IgD-negative memory B cell (primary cell): Measurements from ENCODE around the gene SLC23A2. TPM values are rescaled to one million over a fixed set of nuclear protein-coding genes. Genes with fewer than 3 reads are reported as not detected.
"Not testable (repeated sequence)": the region's sequence is repeated elsewhere in the genome, so short reads cannot be mapped to it uniquely, and the experiment has no call there.

Source experiments
- H3K27ac Mint-ChIP-seq, 3 donors: one replicate each; pipeline ENCODE4 v1.8.0; 2020 to 2022; ENCODE audit warnings: mild to moderate bottlenecking in 3 of 3, mixed read lengths in 3 of 3, moderate library complexity in 1 of 3
- H3K27me3 Mint-ChIP-seq: one replicate; pipeline ENCODE4 v1.8.0; 2021; ENCODE audit warnings: mixed read lengths
- H3K36me3 Mint-ChIP-seq: one replicate; pipeline ENCODE4 v1.8.0; 2020; ENCODE audit warnings: mild to moderate bottlenecking, mixed read lengths
- H3K4me1 Mint-ChIP-seq, 3 donors: one replicate each; pipeline ENCODE4 v1.8.0; 2020 to 2022; ENCODE audit warnings: mixed read lengths in 3 of 3, mild to moderate bottlenecking in 1 of 3
- H3K4me3 Mint-ChIP-seq, 4 donors: one replicate each; pipeline ENCODE4 v1.8.0; 2020 to 2022; ENCODE audit warnings: mild to moderate bottlenecking in 4 of 4, mixed read lengths in 4 of 4, moderate library complexity in 3 of 4
- H3K9me3 Mint-ChIP-seq, 3 donors: one replicate each; pipeline ENCODE4 v1.8.0; 2020 to 2021; ENCODE audit warnings: mixed read lengths in 3 of 3, mild to moderate bottlenecking in 1 of 3
- polyA plus RNA-seq: library from polyadenylated mRNA; unstranded; fragments of 300-500 nt; fragmentation: Illumina TruSeq; gene quantifications from one replicate; pipeline ENCODE4 v1.2.3, GENCODE V29; 2021

The SLC23A2 gene
- polyA plus RNA-seq, 1 donor from 2014 or later = 11.3 TPM

- Mint-ChIP-seq H3K27ac (peak overlapping the region in 1 of 3 donors; percentile 39), H3K9me3 (no peaks in the 10 kb centered on the region), H3K4me3 (no peak overlapping the region), H3K4me1 (peaks cover 2 to 5% (median 2%) of the 10 kb centered on the region in 3 donors), H3K27me3 (no peaks in the 10 kb centered on the region), H3K36me3 (peaks cover 10% of the 10 kb centered on the region)
Measured at GRCh38 chr20:4883051-4883450, 118.3 kb downstream of the SLC23A2 start.

- Mint-ChIP-seq H3K27ac (peak overlapping the region in 1 of 3 donors; percentile 81), H3K4me3 (no peak overlapping the region), H3K27me3 (no peaks in the 10 kb centered on the region), H3K9me3 (no peaks in the 10 kb centered on the region), H3K36me3 (peaks cover 10% of the 10 kb centered on the region), H3K4me1 (peaks cover under 1 to 5% (median under 1%) of the 10 kb centered on the region in 3 donors)
Measured at GRCh38 chr20:4881006-4881730, 120.1 kb downstream of the SLC23A2 start.

GRCh38 chr20:4880051-4880450 lies 121.3 kb downstream of the SLC23A2 start:
- Mint-ChIP-seq H3K27ac (peak overlapping the region in 1 of 3 donors; percentile 81), H3K27me3 (no peaks in the 10 kb centered on the region), H3K9me3 (no peaks in the 10 kb centered on the region), H3K4me1 (peaks cover 8 to 9% (median 8%) of the 10 kb centered on the region in 3 donors), H3K4me3 (no peak overlapping the region), H3K36me3 (peaks cover 10% of the 10 kb centered on the region)

- Mint-ChIP-seq H3K27ac (peak overlapping the region in 1 of 3 donors; percentile 69), H3K36me3 (peaks cover 13% of the 10 kb centered on the region)
- not testable (repeated sequence) for H3K4me3 Mint-ChIP-seq, H3K27me3 Mint-ChIP-seq, H3K4me1 Mint-ChIP-seq, H3K9me3 Mint-ChIP-seq
Measured at GRCh38 chr20:4878099-4878498, 123.2 kb downstream of the SLC23A2 start.

- H3K36me3 Mint-ChIP-seq = peaks cover 13% of the 10 kb centered on the region
- H3K27me3 Mint-ChIP-seq = no peaks in the 10 kb centered on the region
- no peak overlapping the region for H3K27ac Mint-ChIP-seq
- H3K9me3 Mint-ChIP-seq = no peaks in the 10 kb centered on the region
- H3K4me3 Mint-ChIP-seq = no peak overlapping the region
- H3K4me1 Mint-ChIP-seq = peaks cover 3 to 8% (median 8%) of the 10 kb centered on the region in 3 donors
Measured at GRCh38 chr20:4876731-4877130, 124.6 kb downstream of the SLC23A2 start.

- no peak overlapping the region for H3K4me3 Mint-ChIP-seq
Measured at GRCh38 chr20:4876301-4876700, 125.0 kb downstream of the SLC23A2 start.

GRCh38 chr20:4875578-4876067 lies 125.7 kb downstream of the SLC23A2 start:
- H3K36me3 Mint-ChIP-seq = peaks cover 11% of the 10 kb centered on the region
- peak overlapping the region in 2 of 4 donors; percentile 59 to 70 for H3K4me3 Mint-ChIP-seq
- no peaks in the 10 kb centered on the region for H3K9me3 Mint-ChIP-seq
- no peaks in the 10 kb centered on the region for H3K27me3 Mint-ChIP-seq
- peaks cover 3 to 10% (median 8%) of the 10 kb centered on the region in 3 donors for H3K4me1 Mint-ChIP-seq
- peak overlapping the region; percentile 64 to 87 (median 86) for H3K27ac Mint-ChIP-seq

More at GRCh38 chr20:4876301-4876700, 125.0 kb downstream of the SLC23A2 start:
- H3K36me3 Mint-ChIP-seq = peaks cover 11% of the 10 kb centered on the region
- peaks cover 3 to 8% (median 8%) of the 10 kb centered on the region in 3 donors for H3K4me1 Mint-ChIP-seq
- H3K27me3 Mint-ChIP-seq = no peaks in the 10 kb centered on the region
- H3K27ac Mint-ChIP-seq = peak overlapping the region in 1 of 3 donors; percentile 86
- H3K9me3 Mint-ChIP-seq = no peaks in the 10 kb centered on the region

GRCh38 chr20:4873396-4873795 lies 127.9 kb downstream of the SLC23A2 start:
- H3K27me3 Mint-ChIP-seq = no peaks in the 10 kb centered on the region
- no peak overlapping the region for H3K27ac Mint-ChIP-seq
- H3K9me3 Mint-ChIP-seq = no peaks in the 10 kb centered on the region
- no peak overlapping the region for H3K4me3 Mint-ChIP-seq
- peaks cover 7% of the 10 kb centered on the region for H3K36me3 Mint-ChIP-seq
- H3K4me1 Mint-ChIP-seq = peaks cover 3 to 10% (median 8%) of the 10 kb centered on the region in 3 donors

- Mint-ChIP-seq H3K27me3 (no peaks in the 10 kb centered on the region), H3K36me3 (peaks cover 9% of the 10 kb centered on the region), H3K9me3 (no peaks in the 10 kb centered on the region), H3K4me1 (peaks cover 3 to 10% (median 8%) of the 10 kb centered on the region in 3 donors), H3K4me3 (no peak overlapping the region), H3K27ac (no peak overlapping the region)
Measured at GRCh38 chr20:4871486-4871885, 129.8 kb downstream of the SLC23A2 start.

- no peak overlapping the region for H3K4me3 Mint-ChIP-seq
- peaks cover 3 to 6% (median 5%) of the 10 kb centered on the region in 3 donors for H3K4me1 Mint-ChIP-seq
- no peaks in the 10 kb centered on the region for H3K27me3 Mint-ChIP-seq
- peaks cover 9% of the 10 kb centered on the region for H3K36me3 Mint-ChIP-seq
- no peaks in the 10 kb centered on the region for H3K9me3 Mint-ChIP-seq
- H3K27ac Mint-ChIP-seq = no peak overlapping the region
Measured at GRCh38 chr20:4870906-4871305, 130.4 kb downstream of the SLC23A2 start.

- Mint-ChIP-seq H3K36me3 (peaks cover 9% of the 10 kb centered on the region), H3K9me3 (no peaks in the 10 kb centered on the region), H3K27ac (peak overlapping the region in 1 of 3 donors; percentile 67), H3K27me3 (no peaks in the 10 kb centered on the region), H3K4me3 (no peak overlapping the region), H3K4me1 (peaks cover 0 to 2% (median 0%) of the 10 kb centered on the region in 3 donors)
Measured at GRCh38 chr20:4869290-4870193, 131.8 kb downstream of the SLC23A2 start.

- peaks cover 7% of the 10 kb centered on the region for H3K36me3 Mint-ChIP-seq
- peaks cover 0 to 2% (median 0%) of the 10 kb centered on the region in 3 donors for H3K4me1 Mint-ChIP-seq
- peak overlapping the region in 2 of 3 donors; percentile 31 to 83 for H3K27ac Mint-ChIP-seq
- H3K4me3 Mint-ChIP-seq = no peak overlapping the region
- H3K9me3 Mint-ChIP-seq = no peaks in the 10 kb centered on the region
- no peaks in the 10 kb centered on the region for H3K27me3 Mint-ChIP-seq
Measured at GRCh38 chr20:4867051-4867450, 134.3 kb downstream of the SLC23A2 start.

GRCh38 chr20:4866429-4866828 lies 134.9 kb downstream of the SLC23A2 start:
- H3K36me3 Mint-ChIP-seq = peaks cover 12% of the 10 kb centered on the region
- H3K9me3 Mint-ChIP-seq = no peaks in the 10 kb centered on the region
- H3K4me3 Mint-ChIP-seq = no peak overlapping the region
- peaks cover 0 to 2% (median 0%) of the 10 kb centered on the region in 3 donors for H3K4me1 Mint-ChIP-seq
- no peaks in the 10 kb centered on the region for H3K27me3 Mint-ChIP-seq
- peak overlapping the region in 1 of 3 donors; percentile 31 for H3K27ac Mint-ChIP-seq

- Mint-ChIP-seq H3K4me3 (no peak overlapping the region), H3K4me1 (peaks cover 0 to 2% (median 0%) of the 10 kb centered on the region in 3 donors), H3K27ac (peak overlapping the region in 2 of 3 donors; percentile 2 to 26), H3K36me3 (peaks cover 13% of the 10 kb centered on the region), H3K9me3 (no peaks in the 10 kb centered on the region), H3K27me3 (no peaks in the 10 kb centered on the region)
Measured at GRCh38 chr20:4864311-4864752, 137.0 kb downstream of the SLC23A2 start.

- no peak overlapping the region for H3K27ac Mint-ChIP-seq
- H3K27me3 Mint-ChIP-seq = no peaks in the 10 kb centered on the region
- no peak overlapping the region for H3K4me3 Mint-ChIP-seq
- no peaks in the 10 kb centered on the region for H3K9me3 Mint-ChIP-seq
- peaks cover 11% of the 10 kb centered on the region for H3K36me3 Mint-ChIP-seq
- peaks cover 0 to 2% (median 0%) of the 10 kb centered on the region in 3 donors for H3K4me1 Mint-ChIP-seq
Measured at GRCh38 chr20:4862661-4863060, 138.6 kb downstream of the SLC23A2 start.
